Stimulated activated CD8-positive, alpha-beta memory T cell treated with anti-CD3 and anti-CD28 coated beads, Interleukin-2, amount 100 ng/mL, for 1 hour (primary cell): ENCODE results near the gene CCDC9B.
A peak's percentile ranks its signal among the peaks of the same experiment; 100 is the strongest.

Experiments used
- DNase-seq, 2 donors: peaks; one replicate each; pipeline ENCODE4 v3.0.0-alpha.2; 2020; ENCODE audit warnings: low read depth in 2 of 2

CCDC9B gene

GRCh38 chr15:40345225-40345866 lies 4.6 kb upstream of the CCDC9B start:
- DNase-seq: no peak

GRCh38 chr15:40344631-40345120 lies 3.9 kb upstream of the CCDC9B start:
- peak; percentile 36 to 45 for DNase-seq

- DNase-seq: no peak
Observed at GRCh38 chr15:40344217-40344616, 3.5 kb upstream of the CCDC9B start.

GRCh38 chr15:40343512-40343911 lies 2.8 kb upstream of the CCDC9B start:
- DNase-seq: no peak

GRCh38 chr15:40342416-40343320 lies 1.9 kb upstream of the CCDC9B start:
- DNase-seq: no peak

- no peak for DNase-seq
Observed at GRCh38 chr15:40340038-40340739, 550 bp downstream of the CCDC9B start.

GRCh38 chr15:40339621-40339945 lies 1.2 kb downstream of the CCDC9B start:
- DNase-seq: no peak

- no peak for DNase-seq
Observed at GRCh38 chr15:40338921-40339620, 1.7 kb downstream of the CCDC9B start.

- peak; percentile 37 to 59 for DNase-seq
Observed at GRCh38 chr15:40338041-40338657, 2.6 kb downstream of the CCDC9B start.

GRCh38 chr15:40337597-40337996 lies 3.1 kb downstream of the CCDC9B start:
- DNase-seq: no peak

GRCh38 chr15:40336744-40337122 lies 4.0 kb downstream of the CCDC9B start:
- no peak for DNase-seq

GRCh38 chr15:40335938-40336743 lies 4.6 kb downstream of the CCDC9B start:
- DNase-seq: no peak

GRCh38 chr15:40334941-40335795 lies 5.6 kb downstream of the CCDC9B start:
- DNase-seq: no peak

- no peak for DNase-seq
Observed at GRCh38 chr15:40334541-40334940, 6.2 kb downstream of the CCDC9B start.

- DNase-seq: no peak
Observed at GRCh38 chr15:40333922-40334492, 6.7 kb downstream of the CCDC9B start.

- DNase-seq: no peak
Observed at GRCh38 chr15:40332113-40332781, 8.5 kb downstream of the CCDC9B start.

GRCh38 chr15:40331637-40332036 lies 9.1 kb downstream of the CCDC9B start:
- DNase-seq: no peak

- DNase-seq: no peak
Observed at GRCh38 chr15:40331026-40331425, 9.7 kb downstream of the CCDC9B start.

- no peak for DNase-seq
Observed at GRCh38 chr15:40330368-40330836, 10.3 kb downstream of the CCDC9B start.
